Measurements from ENCODE around the gene MARCHF9.

DNA sequence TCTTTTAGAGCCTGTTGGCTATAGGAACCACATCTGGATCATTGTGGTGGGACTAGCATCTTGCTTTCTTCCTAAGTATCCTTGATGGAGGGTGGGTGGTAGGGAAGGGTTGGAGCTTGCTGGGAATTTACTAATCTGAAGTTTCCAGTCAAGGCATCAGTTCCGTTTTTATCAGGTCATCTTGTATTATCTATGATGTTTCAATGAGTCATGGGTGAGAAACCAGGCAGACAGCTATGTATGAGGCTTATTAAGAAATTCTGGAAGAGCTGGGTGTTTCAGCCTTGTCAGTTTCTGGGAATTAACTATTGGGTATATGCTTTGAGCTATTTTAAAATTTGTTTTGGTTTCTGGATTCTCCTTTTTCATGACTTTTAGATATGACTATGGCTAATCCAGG, 39.0 kb downstream of the MARCHF9 start:
- TF ChIP-seq TEAD4 (IDR thresholded peaks at IDR 0.05) (no peak), CREB1 (IDR thresholded peaks at IDR 0.05; ENCODE audit: low read depth) (no peak), YY1 (IDR thresholded peaks at IDR 0.05; ENCODE audit: low read depth) (no peak), RAD21 (IDR thresholded peaks at IDR 0.05; ENCODE audit: low read depth) (no peak)
- TF ChIP-seq, protein P1, sequence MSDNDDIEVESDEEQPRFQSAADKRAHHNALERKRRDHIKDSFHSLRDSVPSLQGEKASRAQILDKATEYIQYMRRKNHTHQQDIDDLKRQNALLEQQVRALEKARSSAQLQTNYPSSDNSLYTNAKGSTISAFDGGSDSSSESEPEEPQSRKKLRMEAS (IDR thresholded peaks at IDR 0.05), result no peak
